Trophoblast cell (in vitro differentiated cells and primary cell): ENCODE results near the gene POU2AF1.
A peak's percentile ranks its signal among the peaks of the same experiment; 100 is the strongest.

Experiments
- DNase-seq, 2 donors: peaks; one replicate each; pipeline ENCODE4 v3.0.0-alpha.2; 2016
- H2AFZ ChIP-seq: 2 replicates; pipeline ENCODE4 v1.6.1; 2013; ENCODE audit warnings: low read length, moderate library complexity, mild to moderate bottlenecking; ENCODE audit not compliant: insufficient read depth, poor library complexity
- H2AK5ac ChIP-seq: 2 replicates; pipeline ENCODE4 v1.6.1; 2013; ENCODE audit warnings: mild to moderate bottlenecking, low read length
- H2BK120ac ChIP-seq: 2 replicates; pipeline ENCODE4 v1.6.1; 2013; ENCODE audit warnings: low read length, mild to moderate bottlenecking, moderate library complexity; ENCODE audit not compliant: insufficient read depth, poor library complexity
- H2BK12ac ChIP-seq: 2 replicates; pipeline ENCODE4 v1.6.1; 2013; ENCODE audit warnings: mild to moderate bottlenecking, low read length, moderate library complexity
- H2BK5ac ChIP-seq: 2 replicates; pipeline ENCODE4 v1.6.1; 2013; ENCODE audit warnings: low read length, low read depth, moderate library complexity, mild to moderate bottlenecking; ENCODE audit not compliant: poor library complexity
- H3K14ac ChIP-seq: 2 replicates; pipeline ENCODE4 v1.6.1; 2013; ENCODE audit warnings: mild to moderate bottlenecking, low read length
- H3K18ac ChIP-seq: 2 replicates; pipeline ENCODE4 v1.6.1; 2013; ENCODE audit warnings: mild to moderate bottlenecking, low read length
- H3K23ac ChIP-seq: 2 replicates; pipeline ENCODE4 v1.6.1; 2013; ENCODE audit warnings: low read length
- H3K27ac ChIP-seq: 2 replicates; pipeline ENCODE4 v1.5.1; 2013; ENCODE audit warnings: low read depth, mild to moderate bottlenecking, inconsistent platforms, low read length, moderate library complexity
- H3K27me3 ChIP-seq: 2 replicates; pipeline ENCODE4 v1.6.1; 2013; ENCODE audit warnings: inconsistent platforms, mild to moderate bottlenecking, low read length, moderate library complexity; ENCODE audit not compliant: insufficient read depth
- H3K36me3 ChIP-seq, 2 experiments: 1 replicate in 1 of 2; 2 replicates in 1 of 2; pipeline ENCODE4 v1.6.1; 2013; ENCODE audit warnings: low read length in 2 of 2, mild to moderate bottlenecking in 2 of 2, moderate library complexity in 1 of 2; ENCODE audit not compliant: insufficient read depth in 2 of 2, control insufficient read depth in 1 of 2
- H3K4ac ChIP-seq: 2 replicates; pipeline ENCODE4 v1.6.1; 2013; ENCODE audit warnings: low read depth, mild to moderate bottlenecking, low read length, moderate library complexity
- H3K4me1 ChIP-seq, 2 experiments: 1 replicate in 1 of 2; 2 replicates in 1 of 2; pipeline ENCODE4 v1.6.1; 2013; ENCODE audit warnings: low read length in 2 of 2, mild to moderate bottlenecking in 2 of 2, moderate library complexity in 1 of 2; ENCODE audit not compliant: insufficient read depth in 2 of 2, control insufficient read depth in 1 of 2
- H3K4me2 ChIP-seq: 2 replicates; pipeline ENCODE4 v1.6.1; 2013; ENCODE audit warnings: inconsistent platforms, mild to moderate bottlenecking, low read length, moderate library complexity
- H3K4me3 ChIP-seq: 2 replicates; pipeline ENCODE4 v1.5.1; 2013; ENCODE audit warnings: mild to moderate bottlenecking, low read depth, low read length, inconsistent platforms
- H3K79me1 ChIP-seq: one replicate; pipeline ENCODE4 v1.6.1; 2013; ENCODE audit warnings: low read length
- H3K79me2 ChIP-seq: 2 replicates; pipeline ENCODE4 v1.6.1; 2013; ENCODE audit warnings: low read length, mild to moderate bottlenecking; ENCODE audit not compliant: control insufficient read depth, insufficient read depth, poor library complexity
- H3K9ac ChIP-seq: 2 replicates; pipeline ENCODE4 v1.6.1; 2013; ENCODE audit warnings: mild to moderate bottlenecking, low read length
- H3K9me3 ChIP-seq: 2 replicates; pipeline ENCODE4 v1.6.1; 2013; ENCODE audit warnings: low read depth, mild to moderate bottlenecking, control low read depth, inconsistent platforms, low read length; ENCODE audit not compliant: insufficient read depth
- H4K12ac ChIP-seq: 2 replicates; pipeline ENCODE4 v1.6.1; 2013; ENCODE audit warnings: low read depth, mild to moderate bottlenecking, low read length, moderate library complexity
- H4K8ac ChIP-seq: 2 replicates; pipeline ENCODE4 v1.6.1; 2013; ENCODE audit warnings: low read depth, mild to moderate bottlenecking, low read length, moderate library complexity
- H4K91ac ChIP-seq: one replicate; pipeline ENCODE4 v1.6.1; 2013; ENCODE audit warnings: low read depth, mild to moderate bottlenecking, low read length, moderate library complexity
- WGBS: extraction: QIAGEN DNeasy Blood & Tissue Kit; methylation state at CpG from one replicate; pipeline ENCODE4 v1.1.7; 2013; ENCODE audit warnings: missing lambda C conversion rate; ENCODE audit not compliant: insufficient read length, insufficient coverage; ENCODE audit errors: extremely low coverage; 5-methylcytosine and 5-hydroxymethylcytosine counted together

The POU2AF1 gene

DNA sequence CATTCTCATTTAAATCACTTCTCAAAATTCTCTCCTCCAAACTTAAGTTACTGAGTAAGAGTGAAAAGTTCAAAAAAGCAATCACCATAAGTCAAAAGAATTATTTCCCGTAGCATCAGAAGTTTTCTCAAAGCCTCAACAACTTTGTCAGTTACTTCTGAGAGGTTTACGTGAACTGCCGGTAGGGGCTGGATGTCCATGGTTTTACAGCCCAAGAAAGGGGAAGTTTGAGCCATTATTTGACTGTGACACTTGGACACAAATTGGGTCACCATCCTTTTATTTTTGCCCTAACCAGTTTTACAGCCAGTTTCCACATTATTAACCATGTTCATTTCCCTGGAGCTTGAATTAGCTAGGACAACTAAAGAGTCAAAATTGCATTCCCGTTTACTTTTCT is 73.2 kb downstream of the POU2AF1 start:
- H2AFZ ChIP-seq, result no peak overlapping the region
- H3K27ac ChIP-seq, result no peak overlapping the region
- no peak overlapping the region for H3K9ac ChIP-seq
- no peak overlapping the region for H4K12ac ChIP-seq
- no peaks in the 10 kb centered on the region for H3K27me3 ChIP-seq
- no peak overlapping the region for H2BK120ac ChIP-seq
- H3K14ac ChIP-seq, result no peak overlapping the region
- no peak overlapping the region for H3K4ac ChIP-seq
- no peak for DNase-seq
- no peak overlapping the region for H3K23ac ChIP-seq
- H3K79me1 ChIP-seq, result peaks cover 2% of the 10 kb centered on the region
- no peak overlapping the region for H4K8ac ChIP-seq
- no peak overlapping the region for H2AK5ac ChIP-seq
- H2BK5ac ChIP-seq, result no peak overlapping the region
- H3K79me2 ChIP-seq, result no peaks in the 10 kb centered on the region
- no peak overlapping the region for H3K4me3 ChIP-seq
- no peaks in the 10 kb centered on the region for H3K36me3 ChIP-seq
- H2BK12ac ChIP-seq, result no peak overlapping the region
- no peak overlapping the region for H3K18ac ChIP-seq
- no peak overlapping the region for H4K91ac ChIP-seq
- no CpG with 5 or more reads among the region's 4 CpGs for WGBS
- no peak overlapping the region for H3K4me2 ChIP-seq
- peaks cover 1% of the 10 kb centered on the region for H3K9me3 ChIP-seq
- no peaks in the 10 kb centered on the region for H3K4me1 ChIP-seq

DNA sequence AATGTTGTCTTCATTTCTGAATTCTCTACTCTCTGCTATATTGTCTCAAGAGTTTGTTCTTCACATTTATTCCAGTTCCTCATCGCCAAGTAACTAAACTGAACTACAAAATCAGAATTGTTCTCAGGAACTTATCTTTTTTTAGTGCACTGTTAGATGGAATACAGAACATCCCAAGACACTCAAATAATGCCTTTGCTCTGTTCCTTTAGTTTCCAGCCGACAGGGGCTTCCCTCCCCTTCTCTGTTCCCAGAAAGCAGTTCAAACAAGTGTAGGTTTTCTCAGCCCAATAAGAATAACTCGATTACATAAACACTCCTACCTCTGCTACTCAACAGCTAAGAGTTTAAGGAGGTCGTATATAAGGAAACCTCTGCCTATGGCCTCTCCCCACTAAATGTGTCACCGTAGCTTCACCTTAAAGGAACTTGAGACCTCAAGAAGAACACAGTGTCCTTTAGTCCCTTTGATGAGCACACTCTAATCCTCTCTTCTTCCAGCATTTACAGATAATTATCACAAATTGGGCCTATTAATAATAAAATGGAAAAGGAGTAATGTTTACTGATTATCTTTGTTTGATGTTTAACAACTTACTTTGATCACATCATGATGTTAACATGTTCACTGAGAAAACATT is 73.8 kb downstream of the POU2AF1 start:
- Histone ChIP-seq H2BK12ac (no peak overlapping the region), H2BK5ac (no peak overlapping the region), H3K4me1 (no peaks in the 10 kb centered on the region), H3K18ac (no peak overlapping the region), H3K4ac (no peak overlapping the region), H3K79me2 (no peaks in the 10 kb centered on the region), H3K23ac (no peak overlapping the region), H3K9me3 (peaks cover 1% of the 10 kb centered on the region), H3K27me3 (no peaks in the 10 kb centered on the region), H4K91ac (no peak overlapping the region), H3K79me1 (peaks cover 5% of the 10 kb centered on the region), H4K8ac (no peak overlapping the region), H3K4me2 (no peak overlapping the region), H3K14ac (no peak overlapping the region), H3K36me3 (no peaks in the 10 kb centered on the region), H3K27ac (no peak overlapping the region), H2AFZ (no peak overlapping the region), H2AK5ac (no peak overlapping the region), H4K12ac (no peak overlapping the region), H3K4me3 (no peak overlapping the region), H3K9ac (no peak overlapping the region), H2BK120ac (no peak overlapping the region)
- no peak for DNase-seq
- no CpG with 5 or more reads among the region's 5 CpGs for WGBS

DNA sequence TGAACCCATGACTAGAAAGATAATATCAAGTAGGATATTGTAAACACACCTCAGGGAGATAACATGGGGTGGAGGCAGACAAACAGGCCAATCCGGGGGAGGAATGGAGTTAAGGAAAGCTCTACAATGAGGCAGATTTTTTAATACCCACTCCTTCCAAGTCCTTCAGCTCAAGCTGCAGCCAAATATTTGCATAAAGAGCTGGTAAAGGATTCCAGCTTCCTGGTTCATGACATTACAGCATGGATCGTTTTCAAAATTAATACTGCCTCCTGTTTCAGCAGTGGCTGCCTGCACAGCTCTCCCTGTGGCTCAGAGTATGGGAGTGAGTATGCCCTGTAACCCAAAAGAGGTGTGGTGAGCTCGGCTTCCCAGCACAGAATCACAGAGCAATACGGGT is 75.6 kb downstream of the POU2AF1 start:
- H4K91ac ChIP-seq, result no peak overlapping the region
- DNase-seq, result peak in 1 of 2 donors; percentile 31
- no peak overlapping the region for H3K4me2 ChIP-seq
- H3K36me3 ChIP-seq, result no peaks in the 10 kb centered on the region
- no peak overlapping the region for H3K27ac ChIP-seq
- no peak overlapping the region for H3K18ac ChIP-seq
- no peak overlapping the region for H2BK12ac ChIP-seq
- WGBS, result no CpG with 5 or more reads among the region's 4 CpGs
- H3K4ac ChIP-seq, result no peak overlapping the region
- H3K9ac ChIP-seq, result no peak overlapping the region
- peaks cover 4 to 8% of the 10 kb centered on the region in 2 experiments for H3K4me1 ChIP-seq
- H3K79me2 ChIP-seq, result peaks cover 9% of the 10 kb centered on the region
- H3K23ac ChIP-seq, result no peak overlapping the region
- no peak overlapping the region for H3K14ac ChIP-seq
- no peak overlapping the region for H3K4me3 ChIP-seq
- peaks cover 1% of the 10 kb centered on the region for H3K9me3 ChIP-seq
- H3K79me1 ChIP-seq, result peaks cover 21% of the 10 kb centered on the region
- no peak overlapping the region for H2AK5ac ChIP-seq
- no peak overlapping the region for H2AFZ ChIP-seq
- H3K27me3 ChIP-seq, result no peaks in the 10 kb centered on the region
- H2BK5ac ChIP-seq, result no peak overlapping the region
- no peak overlapping the region for H2BK120ac ChIP-seq
- H4K12ac ChIP-seq, result no peak overlapping the region
- H4K8ac ChIP-seq, result no peak overlapping the region

DNA sequence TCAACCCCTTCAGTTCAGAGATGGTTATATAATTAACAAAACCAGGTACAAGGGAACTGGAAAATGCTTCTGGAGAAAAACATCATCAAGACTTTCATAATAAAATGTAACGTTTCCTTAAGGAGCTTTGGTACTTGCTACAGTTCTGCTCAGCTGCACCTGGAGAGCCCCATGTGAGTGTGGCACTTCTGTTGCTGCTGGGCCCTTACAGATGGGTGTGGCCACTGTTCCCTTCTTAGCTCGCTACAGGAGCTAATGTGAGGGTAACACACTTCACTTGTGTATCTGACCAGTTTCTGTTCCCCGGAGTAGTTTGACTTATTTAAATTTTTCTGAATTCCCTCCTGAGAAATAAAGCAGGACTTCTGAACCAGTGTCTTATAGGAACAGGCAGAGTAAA is 76.8 kb downstream of the POU2AF1 start:
- H3K9ac ChIP-seq, result no peak overlapping the region
- H3K4ac ChIP-seq, result no peak overlapping the region
- no peak overlapping the region for H2BK120ac ChIP-seq
- H4K8ac ChIP-seq, result no peak overlapping the region
- no peak overlapping the region for H3K18ac ChIP-seq
- no peaks in the 10 kb centered on the region for H3K36me3 ChIP-seq
- no peaks in the 10 kb centered on the region for H3K9me3 ChIP-seq
- H4K91ac ChIP-seq, result no peak overlapping the region
- no peak overlapping the region for H3K27ac ChIP-seq
- H2BK12ac ChIP-seq, result no peak overlapping the region
- no peak overlapping the region for H3K4me3 ChIP-seq
- peaks cover 21% of the 10 kb centered on the region for H3K79me1 ChIP-seq
- H3K4me2 ChIP-seq, result no peak overlapping the region
- H2BK5ac ChIP-seq, result no peak overlapping the region
- no peaks in the 10 kb centered on the region for H3K27me3 ChIP-seq
- no peak overlapping the region for H4K12ac ChIP-seq
- DNase-seq, result no peak
- no CpG with 5 or more reads among the region's 3 CpGs for WGBS
- peaks cover 9% of the 10 kb centered on the region for H3K79me2 ChIP-seq
- H3K23ac ChIP-seq, result no peak overlapping the region
- H2AFZ ChIP-seq, result no peak overlapping the region
- H2AK5ac ChIP-seq, result no peak overlapping the region
- peaks cover 4 to 10% of the 10 kb centered on the region in 2 experiments for H3K4me1 ChIP-seq
- H3K14ac ChIP-seq, result no peak overlapping the region
